AG10803 (cell line): ENCODE data around the gene RPUSD4.
"Not testable (repeated sequence)": the region's sequence is repeated elsewhere in the genome, so short reads cannot be mapped to it uniquely, and the experiment has no call there.

Experiments used
- DNase-seq: peaks from one replicate; pipeline ENCODE4 v3.0.0; 2010; ENCODE audit warnings: low read depth
- H3K4me3 ChIP-seq: 2 replicates; pipeline ENCODE4 v1.5.1; 2011; ENCODE audit warnings: mild to moderate bottlenecking, low read length, control low read depth
- CTCF ChIP-seq: conservative IDR thresholded peaks from 2 replicates; pipeline ENCODE4 v1.5.1; 2011; ENCODE audit warnings: mild to moderate bottlenecking, low read length, control low read depth, inconsistent platforms

RPUSD4 gene

GRCh38 chr11:126211236-126212088 is at the start of gene RPUSD4, which contains the start of gene FAM118B:
RPUSD4 (minus strand) TSS chr11:126211650; CDS start chr11:126211638, 12 bp downstream.
FAM118B (plus strand) TSS chr11:126211782; CDS start chr11:126235002, 23,220 bp downstream.
- H3K4me3 ChIP-seq, result peak within 1 kb of the TSS; percentile 99
- peak; percentile 96 for DNase-seq
- TF ChIP-seq CTCF, result no peak

GRCh38 chr11:126257764-126258163 is 46.3 kb upstream of the RPUSD4 start:
- peak; percentile 64 for DNase-seq
- TF ChIP-seq CTCF, result no peak
- H3K4me3 ChIP-seq, result no peak overlapping the region

- DNase-seq, result no peak
- H3K4me3 ChIP-seq, result no peak overlapping the region
- TF ChIP-seq CTCF, result no peak
Measured at GRCh38 chr11:126257144-126257543, 45.7 kb upstream of the RPUSD4 start.

GRCh38 chr11:126256216-126256615 is 44.8 kb upstream of the RPUSD4 start:
- no peak overlapping the region for H3K4me3 ChIP-seq
- TF ChIP-seq CTCF, result no peak

GRCh38 chr11:126255507-126255906 is 44.1 kb upstream of the RPUSD4 start:
- H3K4me3 ChIP-seq, DNase-seq: not testable (repeated sequence)

More at GRCh38 chr11:126256216-126256615, 44.8 kb upstream of the RPUSD4 start:
- DNase-seq, result no peak

GRCh38 chr11:126254819-126255218 is 43.4 kb upstream of the RPUSD4 start:
- TF ChIP-seq CTCF, result no peak
- H3K4me3 ChIP-seq, result no peak overlapping the region
- DNase-seq, result no peak

GRCh38 chr11:126253265-126253664 is 41.8 kb upstream of the RPUSD4 start:
- no peak for TF ChIP-seq CTCF
- no peak overlapping the region for H3K4me3 ChIP-seq
- DNase-seq, result no peak
